ENCODE data around the gene RMND5B. TPM values are rescaled to one million over a fixed set of nuclear protein-coding genes. Genes with fewer than 3 reads are reported as not detected.

The RMND5B gene
- total RNA-seq, 1 donor from 2014 or later = 51.3 TPM

- Mint-ChIP-seq H3K9me3 (ENCODE audit: unreplicated experiment) (peaks cover 2% of the 10 kb centered on the region), H3K36me3 (ENCODE audit: unreplicated experiment) (no peaks in the 10 kb centered on the region), H3K27me3 (ENCODE audit: unreplicated experiment) (peaks cover 6% of the 10 kb centered on the region), H3K4me1 (ENCODE audit: low read depth, unreplicated experiment) (peaks cover 5% of the 10 kb centered on the region), H3K27ac (ENCODE audit: unreplicated experiment) (no peak overlapping the region), H3K4me3 (ENCODE audit: unreplicated experiment) (no peak overlapping the region)
- TF ChIP-seq CTCF (IDR thresholded peaks at IDR 0.05; ENCODE audit: partially characterized antibody, unreplicated experiment) = no peak
- no peak for DNase-seq
Measured at GRCh38 chr5:178103612-178104011, 27.2 kb upstream of the RMND5B start.

GRCh38 chr5:178104492-178104891, 26.3 kb upstream of the RMND5B start:
- Mint-ChIP-seq H3K4me1 (ENCODE audit: low read depth, unreplicated experiment) (peaks cover 5% of the 10 kb centered on the region), H3K27ac (ENCODE audit: unreplicated experiment) (no peak overlapping the region), H3K27me3 (ENCODE audit: unreplicated experiment) (peaks cover 6% of the 10 kb centered on the region), H3K36me3 (ENCODE audit: unreplicated experiment) (no peaks in the 10 kb centered on the region), H3K9me3 (ENCODE audit: unreplicated experiment) (peaks cover 2% of the 10 kb centered on the region), H3K4me3 (ENCODE audit: unreplicated experiment) (no peak overlapping the region)
- DNase-seq = no peak
- TF ChIP-seq CTCF (IDR thresholded peaks at IDR 0.05; ENCODE audit: partially characterized antibody, unreplicated experiment) = no peak

GRCh38 chr5:178106086-178106485, 24.7 kb upstream of the RMND5B start:
- H3K4me1 Mint-ChIP-seq (ENCODE audit: low read depth, unreplicated experiment) = peaks cover 5% of the 10 kb centered on the region
- peaks cover 2% of the 10 kb centered on the region for H3K9me3 Mint-ChIP-seq (ENCODE audit: unreplicated experiment)
- DNase-seq = no peak
- H3K27me3 Mint-ChIP-seq (ENCODE audit: unreplicated experiment) = peaks cover 6% of the 10 kb centered on the region
- TF ChIP-seq CTCF (IDR thresholded peaks at IDR 0.05; ENCODE audit: partially characterized antibody, unreplicated experiment) = no peak
- no peak overlapping the region for H3K27ac Mint-ChIP-seq (ENCODE audit: unreplicated experiment)
- no peak overlapping the region for H3K4me3 Mint-ChIP-seq (ENCODE audit: unreplicated experiment)
- H3K36me3 Mint-ChIP-seq (ENCODE audit: unreplicated experiment) = no peaks in the 10 kb centered on the region

- H3K36me3 Mint-ChIP-seq (ENCODE audit: unreplicated experiment) = no peaks in the 10 kb centered on the region
- no peak for TF ChIP-seq CTCF (IDR thresholded peaks at IDR 0.05; ENCODE audit: partially characterized antibody, unreplicated experiment)
- no peak overlapping the region for H3K27ac Mint-ChIP-seq (ENCODE audit: unreplicated experiment)
- no peak for DNase-seq
- H3K27me3 Mint-ChIP-seq (ENCODE audit: unreplicated experiment) = peaks cover 5% of the 10 kb centered on the region
- H3K4me3 Mint-ChIP-seq (ENCODE audit: unreplicated experiment) = no peak overlapping the region
- peaks cover 2% of the 10 kb centered on the region for H3K9me3 Mint-ChIP-seq (ENCODE audit: unreplicated experiment)
- H3K4me1 Mint-ChIP-seq (ENCODE audit: low read depth, unreplicated experiment) = peaks cover 5% of the 10 kb centered on the region
Measured at GRCh38 chr5:178106556-178107239, 24.1 kb upstream of the RMND5B start.

GRCh38 chr5:178107756-178108310, 23.0 kb upstream of the RMND5B start:
- TF ChIP-seq CTCF (IDR thresholded peaks at IDR 0.05; ENCODE audit: partially characterized antibody, unreplicated experiment) = no peak
- no peak overlapping the region for H3K27ac Mint-ChIP-seq (ENCODE audit: unreplicated experiment)
- H3K9me3 Mint-ChIP-seq (ENCODE audit: unreplicated experiment) = peaks cover 5% of the 10 kb centered on the region
- H3K27me3 Mint-ChIP-seq (ENCODE audit: unreplicated experiment) = peaks cover 11% of the 10 kb centered on the region
- H3K4me1 Mint-ChIP-seq (ENCODE audit: low read depth, unreplicated experiment) = peaks cover 5% of the 10 kb centered on the region
- no peak overlapping the region for H3K4me3 Mint-ChIP-seq (ENCODE audit: unreplicated experiment)
- no peaks in the 10 kb centered on the region for H3K36me3 Mint-ChIP-seq (ENCODE audit: unreplicated experiment)
- no peak for DNase-seq

Measured in glutamatergic neuron (in vitro differentiated cells).